ENCODE results near the gene KMT2E.
"Not testable (repeated sequence)": the region's sequence is repeated elsewhere in the genome, so short reads cannot be mapped to it uniquely, and the experiment has no call there.

DNA sequence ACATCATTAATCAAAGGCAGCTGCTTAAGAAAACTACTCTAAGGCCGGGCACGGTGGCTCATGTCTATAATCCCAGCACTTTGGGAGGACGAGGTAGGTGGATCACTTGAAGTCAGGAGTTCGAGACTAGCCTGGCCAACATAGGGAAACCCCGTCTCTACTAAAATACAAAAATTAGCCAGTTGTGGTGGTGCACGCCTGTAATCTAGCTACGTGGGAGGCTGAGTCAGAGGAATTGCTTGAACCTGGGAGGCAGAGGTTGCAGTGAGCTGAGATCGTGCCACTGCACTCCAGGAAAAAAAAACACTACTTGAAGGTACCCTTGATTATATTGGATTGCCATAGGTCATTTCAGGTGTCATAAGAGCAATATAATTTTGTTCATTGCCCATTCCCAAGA lies 14.9 kb downstream of the KMT2E start:
- TF ChIP-seq, protein P1, sequence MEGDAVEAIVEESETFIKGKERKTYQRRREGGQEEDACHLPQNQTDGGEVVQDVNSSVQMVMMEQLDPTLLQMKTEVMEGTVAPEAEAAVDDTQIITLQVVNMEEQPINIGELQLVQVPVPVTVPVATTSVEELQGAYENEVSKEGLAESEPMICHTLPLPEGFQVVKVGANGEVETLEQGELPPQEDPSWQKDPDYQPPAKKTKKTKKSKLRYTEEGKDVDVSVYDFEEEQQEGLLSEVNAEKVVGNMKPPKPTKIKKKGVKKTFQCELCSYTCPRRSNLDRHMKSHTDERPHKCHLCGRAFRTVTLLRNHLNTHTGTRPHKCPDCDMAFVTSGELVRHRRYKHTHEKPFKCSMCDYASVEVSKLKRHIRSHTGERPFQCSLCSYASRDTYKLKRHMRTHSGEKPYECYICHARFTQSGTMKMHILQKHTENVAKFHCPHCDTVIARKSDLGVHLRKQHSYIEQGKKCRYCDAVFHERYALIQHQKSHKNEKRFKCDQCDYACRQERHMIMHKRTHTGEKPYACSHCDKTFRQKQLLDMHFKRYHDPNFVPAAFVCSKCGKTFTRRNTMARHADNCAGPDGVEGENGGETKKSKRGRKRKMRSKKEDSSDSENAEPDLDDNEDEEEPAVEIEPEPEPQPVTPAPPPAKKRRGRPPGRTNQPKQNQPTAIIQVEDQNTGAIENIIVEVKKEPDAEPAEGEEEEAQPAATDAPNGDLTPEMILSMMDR (IDR thresholded peaks at IDR 0.05; ENCODE audit: extremely low read depth in 1 of 2, insufficient read depth in 1 of 2, low read depth in 1 of 2, low read length in 2 of 2): not testable (repeated sequence)
- TF ChIP-seq POLR2A (IDR thresholded peaks at IDR 0.05; ENCODE audit: low read depth, low read length): not testable (repeated sequence)

Measured in endothelial cell of umbilical vein (primary cell).